Glutamatergic neuron (in vitro differentiated cells): Measurements from ENCODE around the gene RNF7. TPM values are rescaled to one million over a fixed set of nuclear protein-coding genes. Genes with fewer than 3 reads are reported as not detected.

Source experiments
- DNase-seq: peaks from one replicate; pipeline ENCODE4 v3.0.0; 2022
- H3K27ac Mint-ChIP-seq: one replicate; pipeline ENCODE4 v1.8.0; 2020; ENCODE audit warnings: mild to moderate bottlenecking, mixed read lengths, inconsistent platforms; ENCODE audit not compliant: unreplicated experiment
- H3K27me3 Mint-ChIP-seq: one replicate; pipeline ENCODE4 v1.8.0; 2020; ENCODE audit warnings: mild to moderate bottlenecking, moderate library complexity, mixed read lengths, inconsistent platforms; ENCODE audit not compliant: unreplicated experiment
- H3K36me3 Mint-ChIP-seq: one replicate; pipeline ENCODE4 v1.8.0; 2020; ENCODE audit warnings: mild to moderate bottlenecking, mixed read lengths, inconsistent platforms; ENCODE audit not compliant: unreplicated experiment
- H3K4me1 Mint-ChIP-seq: one replicate; pipeline ENCODE4 v1.8.0; 2020; ENCODE audit warnings: mild to moderate bottlenecking, low read depth, mixed read lengths, inconsistent platforms; ENCODE audit not compliant: unreplicated experiment
- H3K4me3 Mint-ChIP-seq: one replicate; pipeline ENCODE4 v1.8.0; 2020; ENCODE audit warnings: mild to moderate bottlenecking, mixed read lengths, inconsistent platforms; ENCODE audit not compliant: unreplicated experiment
- H3K9me3 Mint-ChIP-seq: one replicate; pipeline ENCODE4 v1.8.0; 2020; ENCODE audit warnings: mild to moderate bottlenecking, moderate library complexity, mixed read lengths, inconsistent platforms; ENCODE audit not compliant: unreplicated experiment
- total RNA-seq: library from RNA; stranded (reverse); fragmentation: NEBNext Ultra II Directional; extraction: Animal tissue kit (Norgen Biotek cat#: 25700); gene quantifications from one replicate; pipeline ENCODE4 v1.2.1, GENCODE V29; 2021; ENCODE audit not compliant: unreplicated experiment
- TF ChIP-seq, protein P1 (sequence below): fragments of 200-600 bp; sonication (generic); IDR thresholded peaks from one replicate; pipeline ENCODE4 v1.5.0; 2021; ENCODE audit not compliant: partially characterized antibody, unreplicated experiment

The RNF7 gene
- total RNA-seq, 1 donor from 2014 or later: 95.0 TPM

- TF ChIP-seq, protein P1, sequence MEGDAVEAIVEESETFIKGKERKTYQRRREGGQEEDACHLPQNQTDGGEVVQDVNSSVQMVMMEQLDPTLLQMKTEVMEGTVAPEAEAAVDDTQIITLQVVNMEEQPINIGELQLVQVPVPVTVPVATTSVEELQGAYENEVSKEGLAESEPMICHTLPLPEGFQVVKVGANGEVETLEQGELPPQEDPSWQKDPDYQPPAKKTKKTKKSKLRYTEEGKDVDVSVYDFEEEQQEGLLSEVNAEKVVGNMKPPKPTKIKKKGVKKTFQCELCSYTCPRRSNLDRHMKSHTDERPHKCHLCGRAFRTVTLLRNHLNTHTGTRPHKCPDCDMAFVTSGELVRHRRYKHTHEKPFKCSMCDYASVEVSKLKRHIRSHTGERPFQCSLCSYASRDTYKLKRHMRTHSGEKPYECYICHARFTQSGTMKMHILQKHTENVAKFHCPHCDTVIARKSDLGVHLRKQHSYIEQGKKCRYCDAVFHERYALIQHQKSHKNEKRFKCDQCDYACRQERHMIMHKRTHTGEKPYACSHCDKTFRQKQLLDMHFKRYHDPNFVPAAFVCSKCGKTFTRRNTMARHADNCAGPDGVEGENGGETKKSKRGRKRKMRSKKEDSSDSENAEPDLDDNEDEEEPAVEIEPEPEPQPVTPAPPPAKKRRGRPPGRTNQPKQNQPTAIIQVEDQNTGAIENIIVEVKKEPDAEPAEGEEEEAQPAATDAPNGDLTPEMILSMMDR: no peak
- no peaks in the 10 kb centered on the region for H3K36me3 Mint-ChIP-seq
- no peak for DNase-seq
- peaks cover 2% of the 10 kb centered on the region for H3K9me3 Mint-ChIP-seq
- H3K27ac Mint-ChIP-seq: no peak overlapping the region
- no peak overlapping the region for H3K4me3 Mint-ChIP-seq
- peaks cover 2% of the 10 kb centered on the region for H3K4me1 Mint-ChIP-seq
- H3K27me3 Mint-ChIP-seq: no peaks in the 10 kb centered on the region
Observed at GRCh38 chr3:141735176-141735575, 2.9 kb upstream of the RNF7 start.

GRCh38 chr3:141735770-141736465 lies 2.2 kb upstream of the RNF7 start:
- Mint-ChIP-seq H3K4me1 (peaks cover 5% of the 10 kb centered on the region), H3K9me3 (peaks cover 2% of the 10 kb centered on the region), H3K27me3 (no peaks in the 10 kb centered on the region), H3K36me3 (no peaks in the 10 kb centered on the region), H3K27ac (no peak overlapping the region), H3K4me3 (no peak overlapping the region)
- no peak for DNase-seq
- TF ChIP-seq, protein P1: no peak

- DNase-seq: no peak
- Mint-ChIP-seq H3K4me3 (no peak overlapping the region), H3K9me3 (peaks cover 2% of the 10 kb centered on the region), H3K4me1 (peaks cover 10% of the 10 kb centered on the region), H3K27me3 (no peaks in the 10 kb centered on the region), H3K36me3 (no peaks in the 10 kb centered on the region), H3K27ac (no peak overlapping the region)
- TF ChIP-seq, protein P1: no peak
Observed at GRCh38 chr3:141737093-141737492, 1.0 kb upstream of the RNF7 start.

DNA sequence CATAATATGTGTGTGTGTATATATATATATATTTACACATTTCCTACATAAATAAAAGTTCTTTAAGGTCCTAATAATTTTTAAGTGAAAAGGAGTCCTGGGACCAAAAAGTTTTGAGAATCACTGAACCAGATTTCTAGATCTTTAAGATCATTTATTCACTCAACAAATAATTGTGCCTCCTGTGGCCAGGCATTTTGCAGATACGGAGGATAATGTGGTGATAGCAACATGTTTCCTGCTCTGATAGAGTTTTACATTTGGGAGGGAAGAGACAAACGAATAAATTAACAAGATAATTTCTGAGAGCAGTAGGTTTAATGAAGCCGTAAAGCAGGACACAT lies 448 bp upstream of the RNF7 start:
- Mint-ChIP-seq H3K4me1 (peaks cover 10% of the 10 kb centered on the region), H3K27ac (peak overlapping the region; percentile 81), H3K9me3 (peaks cover 2% of the 10 kb centered on the region), H3K4me3 (peak overlapping the region; percentile 82), H3K27me3 (no peaks in the 10 kb centered on the region), H3K36me3 (no peaks in the 10 kb centered on the region)
- TF ChIP-seq, protein P1: no peak
- DNase-seq: no peak

- TF ChIP-seq, protein P1: no peak
- Mint-ChIP-seq H3K9me3 (peaks cover 2% of the 10 kb centered on the region), H3K27me3 (no peaks in the 10 kb centered on the region), H3K4me3 (peak overlapping the region; percentile 89), H3K4me1 (peaks cover 10% of the 10 kb centered on the region), H3K36me3 (no peaks in the 10 kb centered on the region), H3K27ac (peak overlapping the region; percentile 90)
- no peak for DNase-seq
Observed at GRCh38 chr3:141738891-141739363, 829 bp downstream of the RNF7 start.
